Measurements from ENCODE around the gene MRPL44. TPM values are rescaled to one million over a fixed set of nuclear protein-coding genes. Genes with fewer than 3 reads are reported as not detected.

MRPL44 gene
- total and polyA plus RNA-seq, 2 of the 13 experiments (the other 11 are each of a cell fraction or from before 2014, with no cell fraction given), result 38.4 to 78.0 TPM

GRCh38 chr2:223954401-223954800 is 2.9 kb upstream of the MRPL44 start:
- 69% methylated on average over 3 of the region's 3 CpGs for WGBS (ENCODE audit: low lambda C conversion rate)
- ChIA-PET CTCF (ENCODE audit: low intra/inter-chr PET ratio, low total read pairs) (no interaction called here), POLR2A (interaction anchor here (4.7 to 5.0 kb wide), 2 partner anchors 10 to 24 kb away, joined by 30 to 33 read pairs; partner anchors contain the start of gene WDFY1)
- no TSS peak for BruUV-seq (replicated peaks)
- H3K9me3 ChIP-seq (ENCODE audit: low read length), result no peaks in the 10 kb centered on the region
- H3K9ac ChIP-seq (ENCODE audit: insufficient read depth, low read depth, low read length), result no peak overlapping the region
- no peak overlapping the region for H3K4me2 ChIP-seq (ENCODE audit: low read depth, low read length)
- H3K4me3 ChIP-seq (replicated peaks in 1 of 3; ENCODE audit: insufficient read depth in 1 of 3, low read depth in 2 of 3, low read length in 3 of 3), result no peak overlapping the region
- H3K4me1 ChIP-seq (ENCODE audit: insufficient read depth, low read length), result peaks cover 51% of the 10 kb centered on the region
- intact Hi-C loops (cut with micrococcal nuclease; ENCODE audit: unreplicated experiment), result no loop called here
- peak; percentile 14 for DNase-seq (ENCODE audit: low spot score)
- no peak overlapping the region for H3K27ac ChIP-seq (ENCODE audit: extremely low read length, insufficient read depth, low read length)
- peaks cover 22% of the 10 kb centered on the region for H3K79me2 ChIP-seq (ENCODE audit: insufficient read depth, low read length)
- peak; percentile 87 for TF ChIP-seq ZBTB33 (CRISPR knock-in tag; IDR thresholded peaks at IDR 0.05)
- TF ChIP-seq ZNF256 (CRISPR knock-in tag; conservative IDR thresholded peaks at IDR 0.05), result no peak
- TF ChIP-seq RBM39 (IDR thresholded peaks at IDR 0.05; ENCODE audit: low read depth, low read length, poor library complexity, severe bottlenecking), result no peak
- no peak for TF ChIP-seq ZNF432 (CRISPR knock-in tag; IDR thresholded peaks at IDR 0.05; ENCODE audit: borderline replicate concordance)
- TF ChIP-seq SP140L (CRISPR knock-in tag; IDR thresholded peaks at IDR 0.05; ENCODE audit: borderline replicate concordance), result no peak
- TF ChIP-seq PRMT3 (CRISPR knock-in tag; IDR thresholded peaks at IDR 0.05; ENCODE audit: borderline replicate concordance, low read depth), result no peak
- TF ChIP-seq MBD4 (IDR thresholded peaks at IDR 0.05; ENCODE audit: borderline replicate concordance, low read length), result no peak
- peaks cover 8% of the 10 kb centered on the region; the same call in 1 of the 2 replicates for H4K20me1 ChIP-seq (ENCODE audit: insufficient read depth, low read length)
- no peak for FAIRE-seq
- no peak overlapping the region for H2AFZ ChIP-seq (ENCODE audit: low read length)
- in situ Hi-C loops (cut with HindIII; ENCODE audit: extremely low pct_ligation_motif_present, low pct_unique_long_range_greater_than_20kb), result no loop called here
- H3K27me3 ChIP-seq (ENCODE audit: control insufficient read depth in 1 of 2, insufficient read depth in 2 of 2, low read length in 2 of 2), result no peaks in the 10 kb centered on the region; a peak in 1 of 5 replicates
- peaks cover 0 to under 1% of the 10 kb centered on the region in 2 experiments; a peak in 4 of 5 replicates for H3K36me3 ChIP-seq (replicated peaks in 1 of 2; ENCODE audit: control insufficient read depth in 1 of 2, insufficient read depth in 2 of 2, low read length in 2 of 2)
- ATAC-seq, result no peak

All from HepG2 (cell line).